Measurements from ENCODE around the gene EVI5L.

DNA sequence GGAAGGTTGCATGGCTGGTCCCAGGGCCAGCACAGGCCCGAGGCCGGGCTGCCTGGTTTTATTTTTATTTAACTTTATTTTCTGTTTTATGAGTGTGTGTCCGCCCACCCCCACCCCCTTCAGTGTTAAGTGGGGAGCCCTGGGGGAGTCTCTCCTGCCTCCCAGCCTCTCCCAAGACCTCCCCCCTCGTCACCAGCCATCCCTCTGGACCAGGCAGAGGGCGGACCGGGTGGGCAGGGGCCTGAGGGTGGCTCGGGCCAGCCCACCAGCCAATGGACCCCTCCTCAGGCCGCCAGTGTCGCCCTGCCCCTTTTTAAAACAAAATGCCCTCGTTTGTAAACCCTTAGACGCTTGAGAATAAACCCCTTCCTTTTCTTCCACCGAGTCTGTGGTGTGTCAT lies 84.1 kb downstream of the EVI5L start:
- TF ChIP-seq, protein P1, sequence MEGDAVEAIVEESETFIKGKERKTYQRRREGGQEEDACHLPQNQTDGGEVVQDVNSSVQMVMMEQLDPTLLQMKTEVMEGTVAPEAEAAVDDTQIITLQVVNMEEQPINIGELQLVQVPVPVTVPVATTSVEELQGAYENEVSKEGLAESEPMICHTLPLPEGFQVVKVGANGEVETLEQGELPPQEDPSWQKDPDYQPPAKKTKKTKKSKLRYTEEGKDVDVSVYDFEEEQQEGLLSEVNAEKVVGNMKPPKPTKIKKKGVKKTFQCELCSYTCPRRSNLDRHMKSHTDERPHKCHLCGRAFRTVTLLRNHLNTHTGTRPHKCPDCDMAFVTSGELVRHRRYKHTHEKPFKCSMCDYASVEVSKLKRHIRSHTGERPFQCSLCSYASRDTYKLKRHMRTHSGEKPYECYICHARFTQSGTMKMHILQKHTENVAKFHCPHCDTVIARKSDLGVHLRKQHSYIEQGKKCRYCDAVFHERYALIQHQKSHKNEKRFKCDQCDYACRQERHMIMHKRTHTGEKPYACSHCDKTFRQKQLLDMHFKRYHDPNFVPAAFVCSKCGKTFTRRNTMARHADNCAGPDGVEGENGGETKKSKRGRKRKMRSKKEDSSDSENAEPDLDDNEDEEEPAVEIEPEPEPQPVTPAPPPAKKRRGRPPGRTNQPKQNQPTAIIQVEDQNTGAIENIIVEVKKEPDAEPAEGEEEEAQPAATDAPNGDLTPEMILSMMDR (IDR thresholded peaks at IDR 0.05; ENCODE audit: low read depth, low read length): no peak
- TF ChIP-seq POLR2A (IDR thresholded peaks at IDR 0.05; ENCODE audit: extremely low read depth, insufficient read length): no peak
